IMR-90 (cell line): ENCODE results near the gene SLIT3. TPM values are rescaled to one million over a fixed set of nuclear protein-coding genes. Genes with fewer than 3 reads are reported as not detected.

Experiments
- ATAC-seq: fragments of 200-7000 bp; cut with Tn5 transposase; 2 replicates; pipeline ENCODE4 v1.9.1; 2020; ENCODE audit warnings: low read depth, mild to moderate bottlenecking, moderate library complexity
- BruUV-seq: library from RNA; stranded (reverse); fragments of 400-500 nt; replicated peaks from 2 replicates; lab custom pipeline; 2021; lab: Mats Ljungman, UMichigan
- CTCF ChIA-PET: fragments of 300-600 bp; formaldehyde crosslinking; extraction: SDS; loops from one replicate; lab custom pipeline; 2021; ENCODE audit warnings: antibody characterized with exemption; lab: Yijun Ruan, JAX
- POLR2A ChIA-PET: fragments of 300-600 bp; sonication (Branson Sonifier 250); formaldehyde crosslinking; loops from one replicate; lab custom pipeline; 2022; ENCODE audit warnings: antibody characterized with exemption; ENCODE audit not compliant: unreplicated experiment; lab: Charles Lee
- DNase-seq: peaks from one replicate; pipeline ENCODE4 v3.0.0; 2013
- H2AFZ ChIP-seq: replicated peaks from 2 replicates; pipeline ENCODE3; 2013; ENCODE audit warnings: low read length, mild to moderate bottlenecking; ENCODE audit not compliant: poor library complexity
- H2AK5ac ChIP-seq: 2 replicates; pipeline ENCODE4 v1.6.1; 2013; ENCODE audit warnings: low read depth, low read length, inconsistent platforms
- H2AK9ac ChIP-seq: replicated peaks from 2 replicates; pipeline ENCODE3; 2013; ENCODE audit warnings: mild to moderate bottlenecking, low read depth, low read length, moderate library complexity; ENCODE audit not compliant: poor library complexity
- H2BK120ac ChIP-seq: 2 replicates; pipeline ENCODE4 v1.6.1; 2013; ENCODE audit warnings: low read depth, low read length, inconsistent platforms
- H2BK15ac ChIP-seq: 3 replicates; pipeline ENCODE4 v1.6.1; 2013; ENCODE audit warnings: low read depth, low read length, inconsistent platforms
- H2BK20ac ChIP-seq: 2 replicates; pipeline ENCODE4 v1.6.1; 2013; ENCODE audit warnings: low read depth, mild to moderate bottlenecking, inconsistent platforms, low read length, moderate library complexity
- H2BK5ac ChIP-seq: 2 replicates; pipeline ENCODE4 v1.6.1; 2013; ENCODE audit warnings: mild to moderate bottlenecking, low read depth, low read length, inconsistent platforms; ENCODE audit not compliant: poor library complexity, severe bottlenecking
- H3K14ac ChIP-seq: replicated peaks from 2 replicates; pipeline ENCODE4 v1.6.1; 2013; ENCODE audit warnings: low read depth, low read length, inconsistent platforms
- H3K18ac ChIP-seq: 2 replicates; pipeline ENCODE4 v1.6.1; 2013; ENCODE audit warnings: low read depth, low read length, control low read depth
- H3K23ac ChIP-seq: 2 replicates; pipeline ENCODE4 v1.6.1; 2013; ENCODE audit warnings: low read depth, low read length, inconsistent platforms
- H3K27ac ChIP-seq: 2 replicates; pipeline ENCODE4 v1.5.1; 2013; ENCODE audit warnings: mild to moderate bottlenecking, control low read depth, low read length; ENCODE audit not compliant: insufficient read depth
- H3K27me3 ChIP-seq: 2 replicates; pipeline ENCODE4 v1.6.1; 2013; ENCODE audit warnings: low read length; ENCODE audit not compliant: control insufficient read depth, insufficient read depth
- H3K36me3 ChIP-seq: 2 replicates; pipeline ENCODE4 v1.6.1; 2013; ENCODE audit warnings: low read length, mixed read lengths; ENCODE audit not compliant: control insufficient read depth, insufficient read depth
- H3K4ac ChIP-seq: 2 replicates; pipeline ENCODE4 v1.6.1; 2013; ENCODE audit warnings: low read depth, low read length, inconsistent platforms
- H3K4me1 ChIP-seq: 2 replicates; pipeline ENCODE4 v1.6.1; 2013; ENCODE audit warnings: low read length, mixed read lengths; ENCODE audit not compliant: control insufficient read depth, insufficient read depth
- H3K4me2 ChIP-seq: 2 replicates; pipeline ENCODE4 v1.6.1; 2013; ENCODE audit warnings: low read depth, mild to moderate bottlenecking, control low read depth, low read length, moderate library complexity
- H3K4me3 ChIP-seq: 2 replicates; pipeline ENCODE4 v1.5.1; 2013; ENCODE audit warnings: low read depth, mild to moderate bottlenecking, control low read depth, low read length, moderate library complexity; ENCODE audit not compliant: insufficient read depth
- H3K56ac ChIP-seq: 2 replicates; pipeline ENCODE4 v1.6.1; 2013; ENCODE audit warnings: low read length, inconsistent platforms; ENCODE audit not compliant: insufficient read depth; ENCODE audit errors: extremely low read depth
- H3K79me1 ChIP-seq, 2 experiments: 2 replicates each; pipeline ENCODE4 v1.6.1; 2013; ENCODE audit warnings: low read length in 2 of 2, inconsistent platforms in 1 of 2, low read depth in 1 of 2
- H3K9ac ChIP-seq: 2 replicates; pipeline ENCODE4 v1.6.1; 2013; ENCODE audit warnings: low read depth, low read length, control low read depth
- H3K9me1 ChIP-seq: 2 replicates; pipeline ENCODE4 v1.6.1; 2013; ENCODE audit warnings: low read length, inconsistent platforms; ENCODE audit not compliant: insufficient read depth
- H3K9me3 ChIP-seq: 2 replicates; pipeline ENCODE4 v1.6.1; 2013; ENCODE audit warnings: low read length; ENCODE audit not compliant: control insufficient read depth, insufficient read depth
- H4K20me1 ChIP-seq: 2 replicates; pipeline ENCODE4 v1.6.1; 2013; ENCODE audit warnings: low read length, inconsistent platforms; ENCODE audit not compliant: insufficient read depth
- H4K5ac ChIP-seq: 2 replicates; pipeline ENCODE4 v1.6.1; 2013; ENCODE audit warnings: mild to moderate bottlenecking, low read depth, low read length, control low read depth
- H4K8ac ChIP-seq, 2 experiments: 2 replicates each; pipeline ENCODE4 v1.6.1; 2013; ENCODE audit warnings: low read depth in 2 of 2, low read length in 2 of 2, control low read depth in 1 of 2, inconsistent platforms in 1 of 2
- H4K91ac ChIP-seq: 2 replicates; pipeline ENCODE4 v1.6.1; 2013; ENCODE audit warnings: low read depth, low read length, inconsistent platforms; ENCODE audit not compliant: insufficient read depth
- CEBPB ChIP-seq: IDR thresholded peaks from 2 replicates; pipeline ENCODE4 v1.6.1; 2012; ENCODE audit warnings: low read depth, low read length, improper control_type of control experiment
- CHD1 ChIP-seq: IDR thresholded peaks from 2 replicates; pipeline ENCODE4 v1.6.1; 2012; ENCODE audit warnings: low read depth, low read length, improper control_type of control experiment
- MAFK ChIP-seq: IDR thresholded peaks from 2 replicates; pipeline ENCODE4 v1.6.1; 2012; ENCODE audit warnings: low read depth, low read length, improper control_type of control experiment
- MXI1 ChIP-seq: IDR thresholded peaks from 2 replicates; pipeline ENCODE4 v1.6.1; 2012; ENCODE audit warnings: low read depth, mild to moderate bottlenecking, low read length, moderate library complexity, borderline replicate concordance
- NFE2L2 ChIP-seq: fragments of 150-350 bp; IDR thresholded peaks from 2 replicates; pipeline ENCODE4 v1.6.1; 2016; ENCODE audit warnings: low read depth, mild to moderate bottlenecking, low read length
- POLR2A ChIP-seq: IDR thresholded peaks from 2 replicates; pipeline ENCODE4 v1.6.1; 2012; ENCODE audit warnings: mild to moderate bottlenecking, low read depth, low read length
- RAD21 ChIP-seq: IDR thresholded peaks from 2 replicates; pipeline ENCODE4 v1.6.1; 2012; ENCODE audit warnings: low read length, improper control_type of control experiment
- SMC3 ChIP-seq: fragments of 150-350 bp; IDR thresholded peaks from 2 replicates; pipeline ENCODE4 v1.6.1; 2016; ENCODE audit warnings: low read depth, mild to moderate bottlenecking, antibody characterized with exemption, low read length, moderate library complexity
- USF2 ChIP-seq: fragments of 150-350 bp; IDR thresholded peaks from 2 replicates; pipeline ENCODE4 v1.6.1; 2017; ENCODE audit warnings: mild to moderate bottlenecking, antibody characterized with exemption, low read length, low read depth
- WGBS, 2 experiments: methylation state at CpG; one replicate each; pipeline versions ENCODE4 v1.1.5 to v1.1.7; 2013; ENCODE audit warnings: missing lambda C conversion rate in 2 of 2; ENCODE audit not compliant: insufficient read length in 1 of 2; ENCODE audit errors: extremely low coverage in 2 of 2; 5-methylcytosine and 5-hydroxymethylcytosine counted together
- dilution Hi-C: fragments of 300-500 bp; cut with HindIII; formaldehyde crosslinking; loops from one replicate; pipeline ENCODE4 v1.14.3; 2018; ENCODE audit warnings: low sequenced_read_pairs; ENCODE audit not compliant: unreplicated experiment
- in situ Hi-C: fragments of 300-500 bp; cut with MboI; formaldehyde crosslinking; loops from 3 replicates; pipeline ENCODE4 v1.14.3; 2019; ENCODE audit warnings: low sequenced_read_pairs, inconsistent platforms, mixed read lengths
- intact Hi-C: fragments of 100-400 bp; cut with micrococcal nuclease; formaldehyde crosslinking; loops from 2 replicates; pipeline ENCODE4 v1.10.0; 2022
- polyA plus RNA-seq, 3 experiments: library from polyadenylated mRNA; depleted of rRNA; stranded (reverse); fragments of >200 nt; gene quantifications; 2 replicates each; pipeline ENCODE4 v1.2.3, GENCODE V29; 2012; ENCODE audit warnings: low replicate concordance in 1 of 3
- total RNA-seq: library from RNA; depleted of rRNA; stranded (reverse); fragments of >200 nt; gene quantifications from 2 replicates; pipeline ENCODE4 v1.2.3, GENCODE V29; 2012

The SLIT3 gene
- total and polyA plus RNA-seq, 2 of the 4 experiments (the other 2 are of a cell fraction), result 0.18 to 0.50 TPM

GRCh38 chr5:169050636-169051035, 250.3 kb downstream of the SLIT3 start:
- Histone ChIP-seq H3K14ac (no peak overlapping the region), H2BK20ac (no peak overlapping the region), H2BK15ac (no peak overlapping the region), H2AK5ac (no peak overlapping the region), H3K9ac (no peak overlapping the region), H4K20me1 (no peaks in the 10 kb centered on the region), H3K9me3 (peaks cover 2% of the 10 kb centered on the region; the same call in 1 of the 2 replicates), H3K79me1 (no peaks in the 10 kb centered on the region), H3K23ac (no peak overlapping the region), H3K36me3 (no peaks in the 10 kb centered on the region), H4K8ac (no peak overlapping the region), H3K27me3 (no peaks in the 10 kb centered on the region), H2BK5ac (no peak overlapping the region), H3K56ac (no peak overlapping the region), H3K9me1 (no peaks in the 10 kb centered on the region), H3K4me1 (no peaks in the 10 kb centered on the region), H3K18ac (no peak overlapping the region), H4K5ac (no peak overlapping the region), H3K4me2 (no peak overlapping the region), H2AK9ac (no peak overlapping the region), H3K4me3 (no peak overlapping the region), H4K91ac (no peak overlapping the region), H3K4ac (no peak overlapping the region), H2AFZ (no peak overlapping the region), H2BK120ac (no peak overlapping the region), H3K27ac (no peak overlapping the region)
- no peak for DNase-seq
- no TSS peak for BruUV-seq
- no peak for ATAC-seq
- CTCF ChIA-PET, result interaction anchor here (0.7 to 0.8 kb wide), 2 partner anchors 16 to 25 kb away, joined by 3 to 7 read pairs; no protein-coding TSS in a partner anchor
- POLR2A ChIA-PET, result no interaction called here
- TF ChIP-seq USF2 (no peak), CEBPB (no peak), MXI1 (no peak), SMC3 (no peak), POLR2A (no peak), MAFK (no peak), RAD21 (no peak), CHD1 (no peak), NFE2L2 (no peak)
- no CpG with 5 or more reads among the region's 10 CpGs for WGBS, 2 experiments
- in situ Hi-C loops (no loop called here), intact Hi-C loops (loop anchor here (5.0 kb wide), 1 partner anchor 947 kb away; no protein-coding TSS in a partner anchor), dilution Hi-C loops (no loop called here)
